ENCODE data around the gene BIRC2. TPM values are rescaled to one million over a fixed set of nuclear protein-coding genes. Genes with fewer than 3 reads are reported as not detected.
A peak's percentile ranks its signal among the peaks of the same experiment; 100 is the strongest.
"Not testable (repeated sequence)": the region's sequence is repeated elsewhere in the genome, so short reads cannot be mapped to it uniquely, and the experiment has no call there.

Gene BIRC2
- total RNA-seq: 46.0 and 54.7 TPM in 2 replicates

GRCh38 chr11:102346748-102347461 lies at the start of gene BIRC2:
TSS of gene BIRC2 (plus strand) at chr11:102347214. CDS start at chr11:102349855, 2,641 bp downstream.
- no peak for DNase-seq (ENCODE audit: extremely low read depth, low read depth, low spot score)

DNA sequence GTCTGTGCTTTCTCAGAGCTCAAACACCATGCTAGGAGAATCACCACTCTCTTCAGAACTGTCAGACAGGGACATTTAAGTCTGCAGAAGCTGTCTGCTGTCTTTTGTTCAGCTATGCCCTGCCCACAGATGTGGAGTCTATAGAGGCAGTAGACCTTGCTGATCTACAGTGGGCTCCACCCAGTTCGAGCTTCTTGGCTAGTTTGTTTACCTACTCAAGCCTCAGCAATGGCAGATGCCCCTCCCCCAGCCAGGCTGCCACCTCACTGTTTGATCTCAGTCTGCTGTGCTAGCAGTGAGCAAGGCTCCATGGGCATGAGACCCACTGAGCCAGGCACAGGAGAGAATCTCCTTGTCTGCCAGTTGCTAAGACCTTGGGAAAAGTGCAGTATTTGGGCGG lies 46.2 kb upstream of the BIRC2 start:
- not testable (repeated sequence) for DNase-seq (ENCODE audit: extremely low read depth, low read depth, low spot score)

- no peak for DNase-seq (ENCODE audit: extremely low read depth, low read depth, low spot score)
Measured at GRCh38 chr11:102302241-102302640, 44.8 kb upstream of the BIRC2 start.

DNA sequence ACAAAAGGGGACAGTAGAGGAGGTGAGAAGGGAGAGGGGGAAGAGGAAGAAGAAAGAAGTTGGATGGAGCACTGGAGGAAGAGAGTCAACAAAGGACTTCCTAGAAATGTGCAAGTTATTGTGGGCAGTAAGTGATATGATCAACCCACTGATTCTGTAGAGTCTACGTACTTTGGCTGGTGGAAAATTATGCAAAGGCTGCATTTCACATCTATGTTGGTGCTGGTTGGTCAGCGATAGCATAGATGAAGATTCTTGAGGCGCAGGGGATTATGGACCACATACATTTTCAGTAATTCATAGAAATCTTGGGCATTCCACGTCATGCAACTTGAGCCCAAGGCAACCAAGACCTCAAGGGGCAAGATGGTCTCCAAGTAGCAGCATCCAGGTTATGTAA lies 42.3 kb upstream of the BIRC2 start:
- no peak for DNase-seq (ENCODE audit: extremely low read depth, low read depth, low spot score)

- DNase-seq (ENCODE audit: extremely low read depth, low read depth, low spot score): no peak
Measured at GRCh38 chr11:102305352-102306047, 41.5 kb upstream of the BIRC2 start.

GRCh38 chr11:102306048-102306597 lies 40.9 kb upstream of the BIRC2 start:
- no peak for DNase-seq (ENCODE audit: extremely low read depth, low read depth, low spot score)

GRCh38 chr11:102306817-102307726 lies 39.9 kb upstream of the BIRC2 start:
- DNase-seq (ENCODE audit: extremely low read depth, low read depth, low spot score): no peak

GRCh38 chr11:102307727-102308038 lies 39.3 kb upstream of the BIRC2 start:
- no peak for DNase-seq (ENCODE audit: extremely low read depth, low read depth, low spot score)

DNA sequence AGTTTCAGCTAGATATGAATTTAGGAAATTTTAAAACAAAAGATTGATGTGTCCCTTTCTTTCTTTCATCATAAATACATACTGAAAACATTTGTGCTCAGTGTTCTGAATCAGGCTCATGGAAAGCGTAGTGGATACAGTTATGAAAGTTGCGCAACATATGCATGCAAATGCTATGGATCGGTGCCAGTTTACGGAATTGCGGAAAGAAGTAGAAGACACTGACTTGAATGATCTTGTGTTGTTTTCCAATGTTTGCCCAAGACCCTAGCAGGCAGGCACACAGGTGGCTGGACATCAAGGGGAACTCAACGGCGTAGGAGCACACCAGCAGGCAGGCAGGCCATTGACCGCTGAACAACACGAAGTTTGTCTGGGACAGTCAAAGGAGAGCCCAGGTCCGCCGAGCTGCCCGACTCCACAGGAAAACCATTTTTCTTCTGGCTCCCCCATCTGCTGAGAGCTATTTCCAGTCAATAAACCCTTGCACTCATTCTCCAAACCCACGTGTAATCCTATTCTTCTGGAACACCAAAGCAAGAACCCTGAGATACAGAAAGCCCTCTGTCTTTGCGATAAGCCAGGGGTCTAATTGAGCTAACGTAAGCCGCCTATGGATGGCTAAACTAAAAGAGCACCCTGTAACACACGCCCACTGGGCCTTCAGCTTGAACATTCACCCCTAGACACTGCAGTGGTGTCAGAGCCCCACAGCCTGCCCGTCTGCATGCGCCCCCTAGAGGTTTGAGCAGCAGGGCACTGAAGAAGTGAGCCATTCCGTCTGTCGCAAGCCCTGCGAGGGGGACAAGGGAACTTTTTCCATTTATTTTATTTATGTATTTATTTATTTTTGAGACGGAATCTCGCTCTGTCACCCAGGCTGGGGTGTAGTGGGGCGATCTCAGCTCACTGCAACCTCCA lies 37.1 kb upstream of the BIRC2 start:
- DNase-seq (ENCODE audit: extremely low read depth, low read depth, low spot score): no peak

DNA sequence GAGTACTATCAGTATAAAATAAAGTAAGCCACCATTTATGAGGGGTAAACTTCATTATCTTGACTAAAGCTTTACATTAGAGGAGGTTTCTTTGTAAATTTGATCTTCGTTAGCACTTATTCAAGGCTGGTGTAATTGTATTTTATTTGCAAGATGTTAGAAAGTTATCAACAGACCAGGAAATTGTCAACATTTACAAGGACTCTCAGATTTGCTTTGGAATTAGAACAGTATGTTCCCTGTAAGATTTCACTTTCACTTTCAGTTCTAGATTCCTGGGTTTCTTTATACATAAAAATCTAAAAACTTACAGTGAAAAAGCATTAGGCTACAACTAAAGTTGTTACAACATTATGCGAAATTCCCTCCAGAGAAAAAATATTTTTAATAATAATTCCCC lies 34.3 kb upstream of the BIRC2 start:
- DNase-seq (ENCODE audit: extremely low read depth, low read depth, low spot score): no peak

DNA sequence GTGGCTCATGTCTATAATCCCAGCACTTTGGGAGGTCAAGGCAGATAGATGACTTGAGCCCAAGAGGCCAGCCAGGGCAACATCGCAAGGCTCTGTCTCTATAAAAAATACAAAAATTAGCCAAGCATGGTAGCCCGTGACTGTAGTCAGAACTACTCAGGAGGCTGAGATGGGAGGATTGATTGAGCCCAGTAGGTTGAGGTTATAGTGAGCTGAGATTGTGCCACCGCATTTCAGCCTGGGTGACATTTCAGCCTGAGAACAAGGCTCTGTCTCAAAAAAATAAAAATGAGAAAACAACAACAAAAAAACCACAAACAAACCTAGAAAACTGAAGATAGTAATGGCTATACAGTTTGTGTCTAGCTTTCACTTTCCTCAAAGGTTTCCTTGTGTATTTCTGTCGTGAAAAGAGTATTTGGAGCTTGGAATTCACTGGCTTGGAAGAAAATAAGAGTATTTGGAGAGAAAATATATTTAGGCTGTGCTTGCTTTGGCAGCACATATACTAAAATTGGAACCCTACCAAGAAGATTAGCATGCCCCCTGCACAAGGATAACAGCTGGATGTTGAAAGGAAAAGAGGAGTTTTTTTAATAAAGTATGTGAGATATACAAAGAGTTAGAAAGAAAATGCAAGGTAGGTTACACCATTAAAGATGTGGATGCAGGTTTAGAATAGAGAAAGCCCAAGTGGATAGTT lies 33.6 kb upstream of the BIRC2 start:
- no peak for DNase-seq (ENCODE audit: extremely low read depth, low read depth, low spot score)

- DNase-seq (ENCODE audit: extremely low read depth, low read depth, low spot score): no peak
Measured at GRCh38 chr11:102314784-102315183, 32.2 kb upstream of the BIRC2 start.

DNA sequence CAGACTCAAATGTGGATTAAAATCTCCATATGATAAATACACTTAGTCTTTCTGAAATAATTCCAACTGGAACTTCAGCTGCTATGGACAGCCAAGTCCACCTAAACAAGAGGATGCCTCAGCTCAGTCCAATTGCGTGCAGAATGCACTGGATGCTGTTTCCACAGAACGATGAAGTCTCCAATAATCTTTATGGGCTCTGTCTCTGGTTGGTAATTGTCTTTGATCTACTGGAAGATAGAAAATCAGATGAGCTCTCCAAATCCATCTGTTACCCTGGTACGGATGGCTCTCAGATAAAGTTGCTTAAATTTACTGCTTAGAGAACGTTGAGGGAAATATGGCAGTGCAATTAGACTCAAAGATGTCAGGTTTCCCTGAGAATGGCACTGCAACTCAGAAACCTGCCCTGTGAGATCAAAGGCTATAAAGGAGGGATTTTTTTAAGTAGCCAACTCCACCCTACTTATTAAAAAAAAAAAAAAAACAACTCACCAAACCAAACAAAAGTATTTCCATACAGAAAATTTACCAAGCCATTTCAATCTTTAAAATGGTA lies 30.6 kb upstream of the BIRC2 start:
- DNase-seq (ENCODE audit: extremely low read depth, low read depth, low spot score): no peak

DNA sequence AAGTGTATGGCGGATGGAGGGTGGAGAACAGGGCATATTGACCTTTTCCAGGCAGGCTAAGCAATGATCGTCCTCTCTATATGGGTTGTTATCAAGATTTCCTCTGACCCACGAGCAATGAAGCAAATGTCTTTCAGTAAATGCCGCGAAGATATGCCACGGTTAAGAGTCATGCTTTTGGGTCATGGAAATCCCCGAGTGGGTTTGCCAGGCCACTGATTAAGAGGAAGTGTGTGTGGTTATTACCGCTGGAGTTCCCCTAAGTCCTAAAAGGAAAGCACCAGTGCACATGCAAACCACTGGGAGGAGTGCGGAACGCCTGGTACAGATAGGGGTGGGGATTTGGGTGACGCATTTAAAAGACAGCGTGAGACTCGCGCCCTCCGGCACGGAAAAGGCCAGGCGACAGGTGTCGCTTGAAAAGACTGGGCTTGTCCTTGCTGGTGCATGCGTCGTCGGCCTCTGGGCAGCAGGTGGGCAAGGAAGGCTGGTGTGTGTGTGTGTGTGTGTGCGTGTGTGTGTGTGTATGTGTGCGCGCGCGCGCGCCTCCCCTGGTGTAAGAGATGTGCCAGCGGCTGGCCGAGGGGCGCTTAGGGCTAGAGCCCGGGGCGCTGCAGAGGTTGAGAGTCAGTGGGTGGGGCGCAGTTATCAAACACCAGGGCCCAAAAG lies 29.8 kb upstream of the BIRC2 start, which contains the start of gene BIRC3:
TSS of gene BIRC3 (plus strand) at position 386 of the 669 bp plus-strand sequence. CDS start 7,026 bp downstream, outside the sequence.
- peak; percentile 68 for DNase-seq (ENCODE audit: extremely low read depth, low read depth, low spot score)

GRCh38 chr11:102317768-102318103 lies 29.3 kb upstream of the BIRC2 start:
- DNase-seq (ENCODE audit: extremely low read depth, low read depth, low spot score): no peak

GRCh38 chr11:102318469-102318868 lies 28.5 kb upstream of the BIRC2 start:
- no peak for DNase-seq (ENCODE audit: extremely low read depth, low read depth, low spot score)

DNA sequence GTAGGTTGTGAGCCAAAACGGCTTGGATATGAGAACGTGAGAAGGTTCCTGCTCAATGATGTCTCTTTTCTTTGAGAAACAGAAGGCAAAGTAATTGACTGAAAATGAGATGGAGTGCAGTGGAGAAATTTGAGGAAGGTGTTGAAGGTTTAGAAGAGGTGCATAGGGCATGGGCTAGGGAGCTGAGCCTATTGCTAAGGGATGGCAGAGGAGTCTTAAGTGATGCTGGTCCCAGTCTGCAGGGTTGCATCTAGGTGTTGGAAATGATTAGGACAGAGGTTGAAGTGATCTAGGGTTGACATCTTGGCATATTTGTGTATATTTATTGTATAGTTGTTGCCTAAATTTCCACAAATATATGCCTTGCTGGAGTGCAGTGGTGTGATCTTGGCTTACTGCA lies 27.5 kb upstream of the BIRC2 start:
- DNase-seq (ENCODE audit: extremely low read depth, low read depth, low spot score): no peak

- no peak for DNase-seq (ENCODE audit: extremely low read depth, low read depth, low spot score)
Measured at GRCh38 chr11:102320188-102320587, 26.8 kb upstream of the BIRC2 start.

GRCh38 chr11:102320679-102321078 lies 26.3 kb upstream of the BIRC2 start:
- DNase-seq (ENCODE audit: extremely low read depth, low read depth, low spot score): no peak

Data from glomerular endothelial cell (primary cell).